CD4-positive, alpha-beta T cell (primary cell): ENCODE data around the gene AGXT. TPM values are rescaled to one million over a fixed set of nuclear protein-coding genes. Genes with fewer than 3 reads are reported as not detected.

ENCODE experiments used
- ATAC-seq: fragments of 200-7000 bp; cut with Tn5 transposase; one replicate; pipeline ENCODE4 v1.10.0; 2022; ENCODE audit warnings: mild to moderate bottlenecking; ENCODE audit not compliant: poor library complexity
- CTCF ChIA-PET: fragments of 350-600 bp; sonication (Branson Sonifier 250); formaldehyde crosslinking; loops from one replicate; lab custom pipeline; 2021; ENCODE audit warnings: antibody characterized with exemption, inconsistent platforms; lab: Charles Lee
- POLR2A ChIA-PET: fragments of 350-600 bp; sonication (Branson Sonifier 250); formaldehyde crosslinking; loops from one replicate; lab custom pipeline; 2021; ENCODE audit warnings: antibody characterized with exemption, inconsistent platforms; lab: Charles Lee
- DNase-seq, 14 experiments: peaks; one replicate each; pipeline ENCODE4 v3.0.0-alpha.2; 2013 to 2020; ENCODE audit warnings: mixed read lengths in 2 of 14
- H3K27ac ChIP-seq, 2 donors: one replicate each; pipeline versions ENCODE4 v1.5.1 to v1.7.0; 2013; ENCODE audit warnings: low read length in 2 of 2, low read depth in 1 of 2, mild to moderate bottlenecking in 1 of 2
- H3K27me3 ChIP-seq, 2 experiments: 1 replicate in 1 of 2; 2 replicates in 1 of 2; pipeline versions ENCODE4 v1.6.1 to v1.7.0; 2013; ENCODE audit warnings: low read length in 2 of 2, control low read depth in 1 of 2, mild to moderate bottlenecking in 1 of 2, moderate library complexity in 1 of 2; ENCODE audit not compliant: insufficient read depth in 2 of 2, control insufficient read depth in 1 of 2
- H3K36me3 ChIP-seq: one replicate; pipeline ENCODE4 v1.6.1; 2013; ENCODE audit warnings: low read length, control low read depth; ENCODE audit not compliant: insufficient read depth
- H3K4me1 ChIP-seq: one replicate; pipeline ENCODE4 v1.6.1; 2013; ENCODE audit warnings: low read length, control low read depth; ENCODE audit not compliant: insufficient read depth
- H3K4me3 ChIP-seq: one replicate; pipeline ENCODE4 v1.5.1; 2013; ENCODE audit warnings: mild to moderate bottlenecking, low read length, moderate library complexity
- H3K9me3 ChIP-seq, 2 experiments: 1 replicate in 1 of 2; 2 replicates in 1 of 2; pipeline versions ENCODE4 v1.6.1 to v1.7.0; 2013; ENCODE audit warnings: low read length in 2 of 2, mild to moderate bottlenecking in 2 of 2, control low read depth in 1 of 2, moderate library complexity in 1 of 2; ENCODE audit not compliant: control insufficient read depth in 1 of 2, insufficient read depth in 1 of 2
- H3K27ac Mint-ChIP-seq: one replicate; pipeline ENCODE4 v1.8.0; 2020; ENCODE audit warnings: mixed read lengths
- H3K27me3 Mint-ChIP-seq: one replicate; pipeline ENCODE4 v1.8.0; 2021; ENCODE audit warnings: mixed read lengths
- H3K36me3 Mint-ChIP-seq: one replicate; pipeline ENCODE4 v1.8.0; 2021; ENCODE audit warnings: low read depth, mixed read lengths
- H3K4me1 Mint-ChIP-seq: one replicate; pipeline ENCODE4 v1.8.0; 2021; ENCODE audit warnings: low read depth, mixed read lengths
- H3K4me3 Mint-ChIP-seq: one replicate; pipeline ENCODE4 v1.8.0; 2020; ENCODE audit warnings: mild to moderate bottlenecking, mixed read lengths
- H3K9me3 Mint-ChIP-seq: one replicate; pipeline ENCODE4 v1.8.0; 2020; ENCODE audit warnings: mixed read lengths
- intact Hi-C, 2 experiments: fragments of 100-400 bp; cut with DNase I in 1 of 2; cut with micrococcal nuclease in 1 of 2; formaldehyde crosslinking; loops; one replicate each; pipeline versions ENCODE4 v1.15.1 to v1.9.0; 2023 to 2025; cut with DNase I, micrococcal nuclease
- total RNA-seq, 174 experiments: library from RNA in 2 of 174; stranded (reverse) in 2 of 174; gene quantifications; one replicate each; pipeline ENCODE4 v1.2.3 and lab custom pipeline; 2021 to 2026
- TF ChIP-seq, protein P1 (sequence below): fragments of 200-600 bp; IDR thresholded peaks from one replicate; pipeline ENCODE4 v1.8.0; 2022; ENCODE audit warnings: antibody characterized with exemption, mild to moderate bottlenecking

AGXT gene
- total RNA-seq, 2 experiments from 2014 or later: not detected

DNA sequence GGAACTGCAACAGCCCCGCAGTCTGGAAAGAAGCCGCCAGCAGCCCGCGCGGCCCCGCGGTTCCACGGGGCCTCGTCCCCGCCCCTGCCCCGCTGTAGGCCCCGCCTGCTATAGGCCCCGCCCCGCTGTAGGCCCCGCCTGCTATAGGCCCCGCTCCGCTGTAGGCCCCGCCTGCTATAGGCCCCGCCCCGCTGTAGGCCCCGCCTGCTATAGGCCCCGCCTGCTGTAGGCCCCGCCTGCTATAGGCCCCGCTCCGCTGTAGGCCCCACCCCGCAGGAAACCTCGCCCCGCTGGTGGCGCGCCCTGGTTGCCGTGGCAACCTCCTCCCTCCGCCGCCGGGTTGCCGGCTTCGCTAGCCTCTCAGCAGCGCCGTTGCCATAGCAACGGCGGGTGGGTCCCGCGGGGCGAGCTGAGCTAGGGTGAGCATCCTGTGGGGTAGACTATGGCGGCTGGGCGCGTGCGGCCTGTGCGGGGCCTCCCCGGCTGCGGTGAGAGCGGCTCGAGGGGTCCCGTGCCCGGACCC lies 36.4 kb upstream of the AGXT start:
- ATAC-seq: peak; percentile 91
- ChIA-PET CTCF (interaction anchor here (0.6 kb wide), 1 partner anchor 313 kb away, joined by 3 read pairs; no protein-coding TSS in a partner anchor), POLR2A (interaction anchor here (0.5 to 1.0 kb wide), 4 partner anchors 267 to 1049 kb away, joined by 3 to 4 read pairs (median 3); partner anchors contain the start of gene D2HGDH)
- H3K9me3 ChIP-seq: peaks cover 0 to 4% of the 10 kb centered on the region in 2 experiments
- Mint-ChIP-seq H3K36me3 (no peaks in the 10 kb centered on the region), H3K27me3 (peaks cover 36% of the 10 kb centered on the region), H3K4me1 (no peaks in the 10 kb centered on the region), H3K9me3 (no peaks in the 10 kb centered on the region), H3K27ac (no peak overlapping the region), H3K4me3 (peak overlapping the region; percentile 38)
- H3K27ac ChIP-seq: no peak overlapping the region
- DNase-seq: peak; percentile 98 to 100 (median 99)
- peaks cover 17 to 26% of the 10 kb centered on the region in 2 experiments for H3K27me3 ChIP-seq
- intact Hi-C loops: loop anchor here (1.0 to 10.0 kb wide), 12 partner anchors 245 to 1050 kb away; partner anchors contain the start of genes CAPN10 (in 2 of the 2), ANKMY1 (in 1 of the 2), FARP2 (in 1 of the 2) and GPC1 (in 1 of the 2)
- TF ChIP-seq, protein P1, sequence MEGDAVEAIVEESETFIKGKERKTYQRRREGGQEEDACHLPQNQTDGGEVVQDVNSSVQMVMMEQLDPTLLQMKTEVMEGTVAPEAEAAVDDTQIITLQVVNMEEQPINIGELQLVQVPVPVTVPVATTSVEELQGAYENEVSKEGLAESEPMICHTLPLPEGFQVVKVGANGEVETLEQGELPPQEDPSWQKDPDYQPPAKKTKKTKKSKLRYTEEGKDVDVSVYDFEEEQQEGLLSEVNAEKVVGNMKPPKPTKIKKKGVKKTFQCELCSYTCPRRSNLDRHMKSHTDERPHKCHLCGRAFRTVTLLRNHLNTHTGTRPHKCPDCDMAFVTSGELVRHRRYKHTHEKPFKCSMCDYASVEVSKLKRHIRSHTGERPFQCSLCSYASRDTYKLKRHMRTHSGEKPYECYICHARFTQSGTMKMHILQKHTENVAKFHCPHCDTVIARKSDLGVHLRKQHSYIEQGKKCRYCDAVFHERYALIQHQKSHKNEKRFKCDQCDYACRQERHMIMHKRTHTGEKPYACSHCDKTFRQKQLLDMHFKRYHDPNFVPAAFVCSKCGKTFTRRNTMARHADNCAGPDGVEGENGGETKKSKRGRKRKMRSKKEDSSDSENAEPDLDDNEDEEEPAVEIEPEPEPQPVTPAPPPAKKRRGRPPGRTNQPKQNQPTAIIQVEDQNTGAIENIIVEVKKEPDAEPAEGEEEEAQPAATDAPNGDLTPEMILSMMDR: no peak
- H3K4me1 ChIP-seq: peaks cover 14% of the 10 kb centered on the region
- H3K4me3 ChIP-seq: peak overlapping the region; percentile 43
- H3K36me3 ChIP-seq: no peaks in the 10 kb centered on the region

DNA sequence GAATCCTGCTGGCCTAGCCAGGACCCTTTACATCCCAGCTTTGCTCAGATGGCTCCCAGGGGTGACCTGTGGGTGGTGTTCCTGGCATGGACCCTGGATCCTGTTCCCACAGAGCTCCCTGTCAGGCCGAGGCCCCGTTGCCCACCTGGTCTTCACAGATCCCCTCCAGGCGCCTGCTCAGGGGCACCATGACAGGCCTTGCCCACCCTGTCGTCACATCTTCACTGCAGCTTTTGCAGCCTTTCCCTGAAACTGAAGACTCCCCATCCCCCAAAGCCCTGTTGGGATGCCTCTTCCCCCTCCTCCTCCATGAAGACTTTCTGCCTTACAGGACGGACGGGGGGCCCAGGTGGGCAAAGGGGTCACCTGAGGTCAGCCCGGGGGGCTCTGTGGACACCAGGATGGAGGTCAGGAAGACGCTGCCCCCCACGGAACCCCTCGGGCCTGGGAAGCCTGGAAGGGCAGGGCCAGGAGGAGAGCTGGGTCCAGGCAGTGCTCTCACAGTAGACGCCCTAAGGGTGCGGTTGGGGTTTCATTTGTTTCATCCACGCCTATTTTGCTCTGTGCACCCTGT lies 35.6 kb upstream of the AGXT start:
- intact Hi-C loops: loop anchor here (1.0 to 10.0 kb wide), 12 partner anchors 246 to 1049 kb away; partner anchors contain the start of genes CAPN10 (in 2 of the 2), ANKMY1 (in 1 of the 2), FARP2 (in 1 of the 2) and GPC1 (in 1 of the 2)
- Histone ChIP-seq H3K4me1 (peaks cover 14% of the 10 kb centered on the region), H3K27me3 (peaks cover 13 to 19% of the 10 kb centered on the region in 2 experiments), H3K27ac (no peak overlapping the region), H3K36me3 (no peaks in the 10 kb centered on the region), H3K4me3 (no peak overlapping the region), H3K9me3 (peaks cover 0 to 4% of the 10 kb centered on the region in 2 experiments)
- POLR2A ChIA-PET: interaction anchor here (0.5 to 1.0 kb wide), 4 partner anchors 267 to 1048 kb away, joined by 3 to 4 read pairs (median 3); partner anchors contain the start of gene D2HGDH
- H3K4me3 Mint-ChIP-seq: no peak overlapping the region
- DNase-seq: peak in 2 of 14 experiments; percentile 25 to 52
- peaks cover 29% of the 10 kb centered on the region for H3K27me3 Mint-ChIP-seq
- CTCF ChIA-PET: interaction anchor here (0.6 kb wide), 1 partner anchor 312 kb away, joined by 3 read pairs; no protein-coding TSS in a partner anchor
- no peaks in the 10 kb centered on the region for H3K36me3 Mint-ChIP-seq
- no peak overlapping the region for H3K27ac Mint-ChIP-seq
- ATAC-seq: no peak
- TF ChIP-seq, protein P1: no peak
- H3K4me1 Mint-ChIP-seq: no peaks in the 10 kb centered on the region
- no peaks in the 10 kb centered on the region for H3K9me3 Mint-ChIP-seq

DNA sequence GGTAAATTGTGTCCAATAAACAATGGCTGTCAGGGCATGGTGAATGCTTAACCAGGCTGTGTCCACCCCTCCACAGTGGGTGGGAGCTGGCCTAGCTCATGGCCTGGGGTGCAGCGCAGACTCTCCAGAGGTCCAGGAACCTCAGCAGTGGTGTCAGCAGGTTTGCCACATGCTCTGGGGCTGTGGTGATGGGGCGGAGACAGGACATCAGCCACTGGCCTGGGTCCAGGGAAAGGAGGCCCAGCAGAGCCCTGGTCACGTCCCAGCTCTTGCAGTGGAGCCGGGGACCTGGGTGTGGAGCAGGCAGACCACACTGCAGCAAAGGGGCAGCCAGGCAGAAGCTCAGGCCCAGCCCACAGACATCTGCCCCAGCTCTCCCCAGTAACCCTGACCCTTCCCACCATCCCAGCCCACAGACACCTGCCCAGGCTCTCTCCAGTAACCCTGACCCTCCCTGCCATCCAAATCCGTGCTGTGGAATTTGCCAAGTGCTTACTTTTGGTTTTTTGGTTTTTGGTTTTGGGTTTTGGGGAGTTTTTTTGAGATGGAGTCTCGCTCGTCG lies 34.8 kb upstream of the AGXT start:
- ATAC-seq (no peak), DNase-seq (no peak)
- Mint-ChIP-seq H3K4me1 (no peaks in the 10 kb centered on the region), H3K27me3 (peaks cover 21% of the 10 kb centered on the region), H3K9me3 (no peaks in the 10 kb centered on the region), H3K36me3 (no peaks in the 10 kb centered on the region), H3K4me3 (no peak overlapping the region), H3K27ac (no peak overlapping the region)
- CTCF ChIA-PET: no interaction called here
- Histone ChIP-seq H3K36me3 (no peaks in the 10 kb centered on the region), H3K27ac (no peak overlapping the region), H3K4me3 (no peak overlapping the region), H3K4me1 (peaks cover 14% of the 10 kb centered on the region), H3K27me3 (peaks cover 10 to 11% of the 10 kb centered on the region in 2 experiments), H3K9me3 (peaks cover 0 to 4% of the 10 kb centered on the region in 2 experiments)
- intact Hi-C loops: loop anchor here (2.0 to 10.0 kb wide), 11 partner anchors 247 to 1048 kb away; partner anchors contain the start of genes CAPN10 (in 2 of the 2), ANKMY1 (in 1 of the 2), FARP2 (in 1 of the 2) and GPC1 (in 1 of the 2)
- POLR2A ChIA-PET: no interaction called here
- TF ChIP-seq, protein P1: no peak
